Lung (tissue), 12 donors: ENCODE data around the gene TBRG4. TPM values are rescaled to one million over a fixed set of nuclear protein-coding genes. Genes with fewer than 3 reads are reported as not detected.

Source experiments
- ATAC-seq: fragments of 200-7000 bp; cut with Tn5 transposase; one replicate; pipeline ENCODE4 v1.9.1; 2020; ENCODE audit warnings: moderate number of reproducible peaks; ENCODE audit not compliant: insufficient read depth, low FRiP score
- DNase-seq, 3 donors: peaks; one replicate each; pipeline ENCODE4 v3.0.0-alpha.2; 2013 to 2017
- H3K27ac ChIP-seq, 2 donors: one replicate each; pipeline ENCODE4 v1.5.1; 2013; ENCODE audit warnings: mild to moderate bottlenecking in 2 of 2, moderate library complexity in 2 of 2, control low read depth in 1 of 2, inconsistent platforms in 1 of 2, low read depth in 1 of 2, low read length in 1 of 2
- H3K27me3 ChIP-seq, 3 donors: one replicate each; pipeline ENCODE4 v1.5.1; 2013; ENCODE audit warnings: low read length in 2 of 3; ENCODE audit not compliant: control insufficient read depth in 3 of 3, insufficient read depth in 3 of 3
- H3K36me3 ChIP-seq, 4 donors: one replicate each; pipeline ENCODE4 v1.5.1; 2013; ENCODE audit warnings: low read length in 4 of 4, mild to moderate bottlenecking in 1 of 4, moderate library complexity in 1 of 4; ENCODE audit not compliant: control insufficient read depth in 4 of 4, insufficient read depth in 4 of 4
- H3K4me1 ChIP-seq, 5 donors: one replicate each; pipeline ENCODE4 v1.5.1; 2013; ENCODE audit warnings: low read length in 5 of 5, mild to moderate bottlenecking in 2 of 5, moderate library complexity in 1 of 5; ENCODE audit not compliant: control insufficient read depth in 5 of 5, insufficient read depth in 5 of 5
- H3K4me3 ChIP-seq: one replicate; pipeline ENCODE4 v1.5.1; 2013; ENCODE audit warnings: mild to moderate bottlenecking, control low read depth, moderate library complexity
- H3K9ac ChIP-seq, 2 donors: one replicate each; pipeline ENCODE4 v1.5.1; 2013; ENCODE audit warnings: low read length in 2 of 2, control low read depth in 1 of 2; ENCODE audit not compliant: insufficient read depth in 1 of 2
- H3K9me3 ChIP-seq, 4 donors: one replicate each; pipeline ENCODE4 v1.5.1; 2013; ENCODE audit warnings: low read length in 3 of 4, mild to moderate bottlenecking in 1 of 4, moderate library complexity in 1 of 4; ENCODE audit not compliant: control insufficient read depth in 4 of 4, insufficient read depth in 3 of 4
- CTCF ChIP-seq: IDR thresholded peaks from 2 replicates; pipeline ENCODE4 v1.5.1; 2012; ENCODE audit warnings: mild to moderate bottlenecking; ENCODE audit errors: control extremely low read depth, extremely low read depth
- WGBS, 2 donors: extraction: QIAGEN DNeasy Blood & Tissue Kit; methylation state at CpG; one replicate each; pipeline ENCODE4 v1.1.7; 2013; 5-methylcytosine and 5-hydroxymethylcytosine counted together
- polyA plus RNA-seq, 2 donors: library from polyadenylated mRNA; stranded (reverse); fragments of 200-250 nt; gene quantifications; one replicate each; pipeline ENCODE4 v1.2.1, GENCODE V29; 2013
- total RNA-seq, 2 donors: library from RNA; depleted of rRNA in 1 of 2; stranded (reverse); fragments of >200 nt in 1 of 2; gene quantifications; one replicate each; pipeline ENCODE4 v1.2.1, GENCODE V29; 2014 to 2021
- donor health status: control.
- donor health status: control.
- donor health status: Bipolar disorder and iron deficiency.
- donor health status: healthy.
- donor health status: DM: yes; HTN: yes; CAD: no.

Gene TBRG4
- total and polyA plus RNA-seq, 4 donors, result 32.2 to 65.6 (median 46.9) TPM

GRCh38 chr7:45084901-45085618, 26.4 kb downstream of the TBRG4 start:
- no peaks in the 10 kb centered on the region for H3K27me3 ChIP-seq
- peaks cover 0 to 7% (median 3%) of the 10 kb centered on the region in 4 donors for H3K36me3 ChIP-seq
- peak; percentile 38 to 57 (median 41) for DNase-seq

GRCh38 chr7:45084336-45084735, 27.2 kb downstream of the TBRG4 start:
- no peaks in the 10 kb centered on the region for H3K9me3 ChIP-seq
- H3K4me3 ChIP-seq, result no peak overlapping the region
- H3K27me3 ChIP-seq, result no peaks in the 10 kb centered on the region
- DNase-seq (no peak), ATAC-seq (no peak)
- no peak overlapping the region for H3K27ac ChIP-seq
- no peak overlapping the region for H3K9ac ChIP-seq
- H3K4me1 ChIP-seq, result peaks cover 0 to 16% (median 3%) of the 10 kb centered on the region in 5 donors
- peaks cover 0 to 10% (median 4%) of the 10 kb centered on the region in 4 donors for H3K36me3 ChIP-seq
- WGBS, 2 donors, result 74 to 85% methylated on average over 5 of the region's 5 CpGs
- TF ChIP-seq CTCF, result no peak

More at GRCh38 chr7:45084901-45085618, 26.4 kb downstream of the TBRG4 start:
- no peaks in the 10 kb centered on the region for H3K9me3 ChIP-seq
- H3K4me3 ChIP-seq, result no peak overlapping the region
- H3K4me1 ChIP-seq, result peaks cover 0 to 16% (median 3%) of the 10 kb centered on the region in 5 donors
- H3K27ac ChIP-seq, result no peak overlapping the region
- no peak for TF ChIP-seq CTCF
- no peak for ATAC-seq
- WGBS, 2 donors, result 79 to 87% methylated on average over 24 of the region's 24 CpGs
- H3K9ac ChIP-seq, result no peak overlapping the region

GRCh38 chr7:45082831-45083331, 28.6 kb downstream of the TBRG4 start:
- no peak overlapping the region for H3K9ac ChIP-seq
- WGBS, 2 donors, result 77 to 90% methylated on average over 8 to 10 of the region's 10 CpGs
- no peak for DNase-seq
- H3K27ac ChIP-seq, result no peak overlapping the region
- ATAC-seq, result no peak
- H3K4me3 ChIP-seq, result no peak overlapping the region
- H3K27me3 ChIP-seq, result no peaks in the 10 kb centered on the region
- peaks cover 0 to 11% (median 4%) of the 10 kb centered on the region in 4 donors for H3K36me3 ChIP-seq
- H3K9me3 ChIP-seq, result no peaks in the 10 kb centered on the region
- H3K4me1 ChIP-seq, result peaks cover 0 to 13% (median 2%) of the 10 kb centered on the region in 5 donors
- TF ChIP-seq CTCF, result no peak
